IMR-90 (cell line): Measurements from ENCODE around the gene TSPAN3. TPM values are rescaled to one million over a fixed set of nuclear protein-coding genes. Genes with fewer than 3 reads are reported as not detected.

Experiments used
- ATAC-seq: fragments of 200-7000 bp; cut with Tn5 transposase; 2 replicates; pipeline ENCODE4 v1.9.1; 2020; ENCODE audit warnings: low read depth, mild to moderate bottlenecking, moderate library complexity
- BruUV-seq: library from RNA; stranded (reverse); fragments of 400-500 nt; replicated peaks from 2 replicates; lab custom pipeline; 2021; lab: Mats Ljungman, UMichigan
- CTCF ChIA-PET: fragments of 300-600 bp; formaldehyde crosslinking; extraction: SDS; loops from one replicate; lab custom pipeline; 2021; ENCODE audit warnings: antibody characterized with exemption; lab: Yijun Ruan, JAX
- POLR2A ChIA-PET: fragments of 300-600 bp; sonication (Branson Sonifier 250); formaldehyde crosslinking; loops from one replicate; lab custom pipeline; 2022; ENCODE audit warnings: antibody characterized with exemption; ENCODE audit not compliant: unreplicated experiment; lab: Charles Lee
- DNase-seq: peaks from one replicate; pipeline ENCODE4 v3.0.0; 2013
- H2AFZ ChIP-seq: replicated peaks from 2 replicates; pipeline ENCODE3; 2013; ENCODE audit warnings: low read length, mild to moderate bottlenecking; ENCODE audit not compliant: poor library complexity
- H2AK5ac ChIP-seq: 2 replicates; pipeline ENCODE4 v1.6.1; 2013; ENCODE audit warnings: low read depth, low read length, inconsistent platforms
- H2AK9ac ChIP-seq: replicated peaks from 2 replicates; pipeline ENCODE3; 2013; ENCODE audit warnings: mild to moderate bottlenecking, low read depth, low read length, moderate library complexity; ENCODE audit not compliant: poor library complexity
- H2BK120ac ChIP-seq: 2 replicates; pipeline ENCODE4 v1.6.1; 2013; ENCODE audit warnings: low read depth, low read length, inconsistent platforms
- H2BK15ac ChIP-seq: 3 replicates; pipeline ENCODE4 v1.6.1; 2013; ENCODE audit warnings: low read depth, low read length, inconsistent platforms
- H2BK20ac ChIP-seq: 2 replicates; pipeline ENCODE4 v1.6.1; 2013; ENCODE audit warnings: low read depth, mild to moderate bottlenecking, inconsistent platforms, low read length, moderate library complexity
- H2BK5ac ChIP-seq: 2 replicates; pipeline ENCODE4 v1.6.1; 2013; ENCODE audit warnings: mild to moderate bottlenecking, low read depth, low read length, inconsistent platforms; ENCODE audit not compliant: poor library complexity, severe bottlenecking
- H3K14ac ChIP-seq: replicated peaks from 2 replicates; pipeline ENCODE4 v1.6.1; 2013; ENCODE audit warnings: low read depth, low read length, inconsistent platforms
- H3K18ac ChIP-seq: 2 replicates; pipeline ENCODE4 v1.6.1; 2013; ENCODE audit warnings: low read depth, low read length, control low read depth
- H3K23ac ChIP-seq: 2 replicates; pipeline ENCODE4 v1.6.1; 2013; ENCODE audit warnings: low read depth, low read length, inconsistent platforms
- H3K27ac ChIP-seq: 2 replicates; pipeline ENCODE4 v1.5.1; 2013; ENCODE audit warnings: mild to moderate bottlenecking, control low read depth, low read length; ENCODE audit not compliant: insufficient read depth
- H3K27me3 ChIP-seq: 2 replicates; pipeline ENCODE4 v1.6.1; 2013; ENCODE audit warnings: low read length; ENCODE audit not compliant: control insufficient read depth, insufficient read depth
- H3K36me3 ChIP-seq: 2 replicates; pipeline ENCODE4 v1.6.1; 2013; ENCODE audit warnings: low read length, mixed read lengths; ENCODE audit not compliant: control insufficient read depth, insufficient read depth
- H3K4ac ChIP-seq: 2 replicates; pipeline ENCODE4 v1.6.1; 2013; ENCODE audit warnings: low read depth, low read length, inconsistent platforms
- H3K4me1 ChIP-seq: 2 replicates; pipeline ENCODE4 v1.6.1; 2013; ENCODE audit warnings: low read length, mixed read lengths; ENCODE audit not compliant: control insufficient read depth, insufficient read depth
- H3K4me2 ChIP-seq: 2 replicates; pipeline ENCODE4 v1.6.1; 2013; ENCODE audit warnings: low read depth, mild to moderate bottlenecking, control low read depth, low read length, moderate library complexity
- H3K4me3 ChIP-seq: 2 replicates; pipeline ENCODE4 v1.5.1; 2013; ENCODE audit warnings: low read depth, mild to moderate bottlenecking, control low read depth, low read length, moderate library complexity; ENCODE audit not compliant: insufficient read depth
- H3K56ac ChIP-seq: 2 replicates; pipeline ENCODE4 v1.6.1; 2013; ENCODE audit warnings: low read length, inconsistent platforms; ENCODE audit not compliant: insufficient read depth; ENCODE audit errors: extremely low read depth
- H3K79me1 ChIP-seq, 2 experiments: 2 replicates each; pipeline ENCODE4 v1.6.1; 2013; ENCODE audit warnings: low read length in 2 of 2, inconsistent platforms in 1 of 2, low read depth in 1 of 2
- H3K9ac ChIP-seq: 2 replicates; pipeline ENCODE4 v1.6.1; 2013; ENCODE audit warnings: low read depth, low read length, control low read depth
- H3K9me1 ChIP-seq: 2 replicates; pipeline ENCODE4 v1.6.1; 2013; ENCODE audit warnings: low read length, inconsistent platforms; ENCODE audit not compliant: insufficient read depth
- H3K9me3 ChIP-seq: 2 replicates; pipeline ENCODE4 v1.6.1; 2013; ENCODE audit warnings: low read length; ENCODE audit not compliant: control insufficient read depth, insufficient read depth
- H4K20me1 ChIP-seq: 2 replicates; pipeline ENCODE4 v1.6.1; 2013; ENCODE audit warnings: low read length, inconsistent platforms; ENCODE audit not compliant: insufficient read depth
- H4K5ac ChIP-seq: 2 replicates; pipeline ENCODE4 v1.6.1; 2013; ENCODE audit warnings: mild to moderate bottlenecking, low read depth, low read length, control low read depth
- H4K8ac ChIP-seq, 2 experiments: 2 replicates each; pipeline ENCODE4 v1.6.1; 2013; ENCODE audit warnings: low read depth in 2 of 2, low read length in 2 of 2, control low read depth in 1 of 2, inconsistent platforms in 1 of 2
- H4K91ac ChIP-seq: 2 replicates; pipeline ENCODE4 v1.6.1; 2013; ENCODE audit warnings: low read depth, low read length, inconsistent platforms; ENCODE audit not compliant: insufficient read depth
- MXI1 ChIP-seq: IDR thresholded peaks from 2 replicates; pipeline ENCODE4 v1.6.1; 2012; ENCODE audit warnings: low read depth, mild to moderate bottlenecking, low read length, moderate library complexity, borderline replicate concordance
- NFE2L2 ChIP-seq: fragments of 150-350 bp; IDR thresholded peaks from 2 replicates; pipeline ENCODE4 v1.6.1; 2016; ENCODE audit warnings: low read depth, mild to moderate bottlenecking, low read length
- RCOR1 ChIP-seq: IDR thresholded peaks from 2 replicates; pipeline ENCODE4 v1.6.1; 2012; ENCODE audit warnings: mild to moderate bottlenecking, low read length, improper control_type of control experiment; ENCODE audit not compliant: insufficient replicate concordance
- WGBS, 2 experiments: methylation state at CpG; one replicate each; pipeline versions ENCODE4 v1.1.5 to v1.1.7; 2013; ENCODE audit warnings: missing lambda C conversion rate in 2 of 2; ENCODE audit not compliant: insufficient read length in 1 of 2; ENCODE audit errors: extremely low coverage in 2 of 2; 5-methylcytosine and 5-hydroxymethylcytosine counted together
- dilution Hi-C: fragments of 300-500 bp; cut with HindIII; formaldehyde crosslinking; loops from one replicate; pipeline ENCODE4 v1.14.3; 2018; ENCODE audit warnings: low sequenced_read_pairs; ENCODE audit not compliant: unreplicated experiment
- in situ Hi-C: fragments of 300-500 bp; cut with MboI; formaldehyde crosslinking; loops from 3 replicates; pipeline ENCODE4 v1.14.3; 2019; ENCODE audit warnings: low sequenced_read_pairs, inconsistent platforms, mixed read lengths
- intact Hi-C: fragments of 100-400 bp; cut with micrococcal nuclease; formaldehyde crosslinking; loops from 2 replicates; pipeline ENCODE4 v1.10.0; 2022
- polyA plus RNA-seq, 3 experiments: library from polyadenylated mRNA; depleted of rRNA; stranded (reverse); fragments of >200 nt; gene quantifications; 2 replicates each; pipeline ENCODE4 v1.2.3, GENCODE V29; 2012; ENCODE audit warnings: low replicate concordance in 1 of 3
- total RNA-seq: library from RNA; depleted of rRNA; stranded (reverse); fragments of >200 nt; gene quantifications from 2 replicates; pipeline ENCODE4 v1.2.3, GENCODE V29; 2012
- TF ChIP-seq, protein P1 (sequence below): fragments of 150-350 bp; IDR thresholded peaks from 2 replicates; pipeline ENCODE4 v1.6.1; 2016; ENCODE audit warnings: low read depth, mild to moderate bottlenecking, low read length, moderate library complexity, borderline replicate concordance

TSPAN3 gene
- total and polyA plus RNA-seq, 2 of the 4 experiments (the other 2 are of a cell fraction) = 270 to 295 TPM

DNA sequence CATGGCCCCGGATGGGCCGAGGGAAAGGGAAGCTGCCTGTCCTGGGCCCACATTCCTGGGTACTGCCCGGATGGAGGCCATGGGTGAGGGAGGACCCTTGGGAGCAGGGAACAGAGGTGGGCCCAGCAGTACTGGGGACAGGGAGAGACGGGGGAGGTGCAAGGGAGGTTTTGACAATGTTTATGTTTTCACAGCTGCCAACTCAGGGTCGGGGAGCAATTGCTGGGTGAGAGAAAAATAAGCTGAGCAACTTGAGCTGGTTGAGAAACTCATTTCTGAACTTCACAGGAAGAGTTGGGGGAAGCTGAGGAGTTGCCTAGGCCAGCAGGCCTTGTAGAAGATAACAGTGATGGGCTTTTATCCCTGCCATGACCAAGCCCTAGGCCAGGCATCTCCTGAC, 11.1 kb upstream of the TSPAN3 start (continued):
- TF ChIP-seq, protein P1, sequence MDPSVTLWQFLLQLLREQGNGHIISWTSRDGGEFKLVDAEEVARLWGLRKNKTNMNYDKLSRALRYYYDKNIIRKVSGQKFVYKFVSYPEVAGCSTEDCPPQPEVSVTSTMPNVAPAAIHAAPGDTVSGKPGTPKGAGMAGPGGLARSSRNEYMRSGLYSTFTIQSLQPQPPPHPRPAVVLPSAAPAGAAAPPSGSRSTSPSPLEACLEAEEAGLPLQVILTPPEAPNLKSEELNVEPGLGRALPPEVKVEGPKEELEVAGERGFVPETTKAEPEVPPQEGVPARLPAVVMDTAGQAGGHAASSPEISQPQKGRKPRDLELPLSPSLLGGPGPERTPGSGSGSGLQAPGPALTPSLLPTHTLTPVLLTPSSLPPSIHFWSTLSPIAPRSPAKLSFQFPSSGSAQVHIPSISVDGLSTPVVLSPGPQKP = no peak
- no peak for TF ChIP-seq NFE2L2

DNA sequence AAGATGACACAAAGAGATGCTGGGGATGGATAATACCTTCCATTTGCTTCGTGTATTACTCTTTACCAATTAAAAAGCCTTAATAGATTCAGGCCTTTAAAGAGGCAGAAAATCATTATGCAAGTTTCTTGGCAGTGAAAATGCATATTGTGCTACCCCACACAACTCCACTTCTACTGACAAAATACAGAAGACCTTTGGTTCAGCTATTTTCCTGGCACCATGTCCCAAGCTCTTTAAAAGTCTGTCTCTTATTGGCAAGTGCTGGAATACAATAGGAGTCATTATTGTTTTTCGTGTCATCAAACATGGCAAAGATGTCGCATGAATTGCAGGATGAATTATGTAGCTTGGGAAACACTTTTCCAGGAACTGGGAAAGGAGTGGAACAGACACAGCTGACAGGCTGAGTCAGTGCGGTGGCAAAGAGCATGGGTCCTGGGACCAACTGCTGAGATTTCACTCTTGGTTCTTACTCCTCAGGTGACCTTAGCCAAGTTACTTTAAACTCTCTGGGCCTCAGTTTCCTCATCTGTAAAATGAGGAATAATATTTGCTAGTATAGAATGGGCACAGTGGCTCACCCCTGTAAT, 5.5 kb upstream of the TSPAN3 start:
- Histone ChIP-seq H4K8ac (no peak overlapping the region), H2BK20ac (no peak overlapping the region), H4K5ac (no peak overlapping the region), H3K23ac (no peak overlapping the region), H2BK120ac (no peak overlapping the region), H2AK5ac (no peak overlapping the region), H2AK9ac (no peak overlapping the region), H3K79me1 (no peaks in the 10 kb centered on the region), H3K9me3 (no peaks in the 10 kb centered on the region), H3K9me1 (no peaks in the 10 kb centered on the region), H3K14ac (no peak overlapping the region), H3K27me3 (peaks cover 5% of the 10 kb centered on the region), H3K27ac (no peak overlapping the region), H4K91ac (no peak overlapping the region), H3K18ac (no peak overlapping the region), H3K36me3 (no peaks in the 10 kb centered on the region), H2BK15ac (no peak overlapping the region), H3K9ac (no peak overlapping the region), H3K4ac (no peak overlapping the region), H2BK5ac (no peak overlapping the region), H3K56ac (no peak overlapping the region), H4K20me1 (no peaks in the 10 kb centered on the region), H3K4me2 (no peak overlapping the region), H3K4me3 (no peak overlapping the region), H3K4me1 (no peaks in the 10 kb centered on the region; the same call in 1 of the 2 replicates), H2AFZ (no peak overlapping the region)
- BruUV-seq = no TSS peak
- ATAC-seq = no peak
- TF ChIP-seq MXI1 = no peak
- no peak for TF ChIP-seq RCOR1
- in situ Hi-C loops (no loop called here), intact Hi-C loops (no loop called here), dilution Hi-C loops (no loop called here)
- no peak for DNase-seq
- CTCF ChIA-PET = no interaction called here
- POLR2A ChIA-PET = no interaction called here
- WGBS, 2 experiments = 67% methylated on average over 1 of the region's 4 CpGs; no CpG with 5 or more reads in 1 of the 2 experiments
